ENCODE results near the gene TMEM184B.

Gene TMEM184B

GRCh38 chr22:38221407-38221806 lies 51.4 kb downstream of the TMEM184B start:
- Mint-ChIP-seq H3K27ac (peak overlapping the region; percentile 44), H3K27me3 (no peaks in the 10 kb centered on the region), H3K36me3 (ENCODE audit: low read depth) (peaks cover 30% of the 10 kb centered on the region), H3K9me3 (no peaks in the 10 kb centered on the region), H3K4me3 (no peak overlapping the region), H3K4me1 (ENCODE audit: low read depth) (peaks cover 18% of the 10 kb centered on the region)
- DNase-seq = no peak

- Mint-ChIP-seq H3K27me3 (no peaks in the 10 kb centered on the region), H3K27ac (peak overlapping the region; percentile 44), H3K36me3 (ENCODE audit: low read depth) (peaks cover 33% of the 10 kb centered on the region), H3K4me3 (no peak overlapping the region), H3K4me1 (ENCODE audit: low read depth) (peaks cover 18% of the 10 kb centered on the region), H3K9me3 (no peaks in the 10 kb centered on the region)
- DNase-seq = no peak
Measured at GRCh38 chr22:38220653-38221386, 52.0 kb downstream of the TMEM184B start.

- Mint-ChIP-seq H3K4me3 (no peak overlapping the region), H3K36me3 (ENCODE audit: low read depth) (peaks cover 33% of the 10 kb centered on the region), H3K27me3 (no peaks in the 10 kb centered on the region), H3K4me1 (ENCODE audit: low read depth) (peaks cover 19% of the 10 kb centered on the region), H3K9me3 (no peaks in the 10 kb centered on the region), H3K27ac (no peak overlapping the region)
- no peak for DNase-seq
Measured at GRCh38 chr22:38220163-38220562, 52.6 kb downstream of the TMEM184B start.

- Mint-ChIP-seq H3K36me3 (ENCODE audit: low read depth) (peaks cover 32% of the 10 kb centered on the region), H3K27me3 (no peaks in the 10 kb centered on the region), H3K9me3 (no peaks in the 10 kb centered on the region), H3K4me1 (ENCODE audit: low read depth) (peaks cover 20% of the 10 kb centered on the region), H3K4me3 (no peak overlapping the region), H3K27ac (peak overlapping the region; percentile 84)
- DNase-seq = no peak
Measured at GRCh38 chr22:38219632-38220031, 53.2 kb downstream of the TMEM184B start.

DNA sequence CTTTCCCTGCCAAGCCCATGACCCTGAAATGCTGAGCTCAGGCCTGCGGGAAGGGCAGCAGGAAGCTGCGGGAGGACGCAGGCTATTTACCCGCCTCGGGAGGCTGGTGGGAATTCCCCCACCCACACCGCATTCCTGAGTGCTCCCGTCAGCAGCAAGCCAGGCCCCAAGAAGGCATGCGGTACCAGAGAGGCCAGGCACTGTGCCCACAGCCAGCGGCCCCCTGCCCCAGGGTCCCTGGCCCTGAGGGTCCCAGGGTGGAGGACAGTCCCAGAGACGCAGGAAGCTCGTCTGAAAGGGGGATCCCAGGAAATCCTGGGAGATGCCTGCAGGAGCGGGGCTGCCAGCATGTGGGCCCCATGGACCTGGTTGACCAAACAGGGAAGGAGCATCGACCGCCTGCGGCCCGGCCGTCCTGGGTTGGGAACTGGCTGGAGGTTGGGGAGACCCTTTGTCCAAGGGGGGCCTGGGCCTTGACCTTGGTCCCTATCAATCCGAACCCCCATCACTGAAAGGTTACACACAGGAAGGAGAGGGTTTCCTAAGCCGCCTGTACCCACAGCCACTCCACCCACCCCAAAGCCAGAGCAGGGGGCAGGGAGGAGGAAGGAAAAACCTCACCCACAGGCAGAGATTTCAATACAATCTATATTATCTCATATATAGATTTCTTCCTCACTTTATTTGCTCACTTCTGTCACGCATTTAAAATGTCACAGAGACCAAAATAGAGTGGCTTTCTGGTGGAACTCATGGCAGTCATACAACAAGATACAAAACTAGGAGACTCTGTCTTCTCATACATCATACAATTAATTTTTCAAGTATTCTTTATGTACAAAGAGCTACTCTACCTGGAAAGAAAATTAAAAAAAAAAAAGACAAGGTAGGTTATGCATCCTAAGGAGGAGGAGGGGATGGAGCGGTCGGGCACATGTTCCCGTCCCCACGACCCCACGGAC lies 53.9 kb downstream of the TMEM184B start:
- peak overlapping the region; percentile 84 for H3K27ac Mint-ChIP-seq
- no peaks in the 10 kb centered on the region for H3K27me3 Mint-ChIP-seq
- no peaks in the 10 kb centered on the region for H3K9me3 Mint-ChIP-seq
- DNase-seq = peak; percentile 59
- H3K4me1 Mint-ChIP-seq (ENCODE audit: low read depth) = peaks cover 25% of the 10 kb centered on the region
- H3K36me3 Mint-ChIP-seq (ENCODE audit: low read depth) = peaks cover 32% of the 10 kb centered on the region
- no peak overlapping the region for H3K4me3 Mint-ChIP-seq

- no peak overlapping the region for H3K4me3 Mint-ChIP-seq
- DNase-seq = no peak
- H3K27me3 Mint-ChIP-seq = no peaks in the 10 kb centered on the region
- H3K9me3 Mint-ChIP-seq = no peaks in the 10 kb centered on the region
- H3K36me3 Mint-ChIP-seq (ENCODE audit: low read depth) = peaks cover 20% of the 10 kb centered on the region
- peak overlapping the region; percentile 22 for H3K27ac Mint-ChIP-seq
- H3K4me1 Mint-ChIP-seq (ENCODE audit: low read depth) = peaks cover 34% of the 10 kb centered on the region
Measured at GRCh38 chr22:38215156-38216038, 57.4 kb downstream of the TMEM184B start.

- H3K27ac Mint-ChIP-seq = peak overlapping the region; percentile 22
- H3K4me1 Mint-ChIP-seq (ENCODE audit: low read depth) = peaks cover 39% of the 10 kb centered on the region
- peaks cover 20% of the 10 kb centered on the region for H3K36me3 Mint-ChIP-seq (ENCODE audit: low read depth)
- DNase-seq = peak; percentile 77
- H3K27me3 Mint-ChIP-seq = no peaks in the 10 kb centered on the region
- no peaks in the 10 kb centered on the region for H3K9me3 Mint-ChIP-seq
- peak overlapping the region; percentile 35 for H3K4me3 Mint-ChIP-seq
Measured at GRCh38 chr22:38214302-38215056, 58.3 kb downstream of the TMEM184B start.

DNA sequence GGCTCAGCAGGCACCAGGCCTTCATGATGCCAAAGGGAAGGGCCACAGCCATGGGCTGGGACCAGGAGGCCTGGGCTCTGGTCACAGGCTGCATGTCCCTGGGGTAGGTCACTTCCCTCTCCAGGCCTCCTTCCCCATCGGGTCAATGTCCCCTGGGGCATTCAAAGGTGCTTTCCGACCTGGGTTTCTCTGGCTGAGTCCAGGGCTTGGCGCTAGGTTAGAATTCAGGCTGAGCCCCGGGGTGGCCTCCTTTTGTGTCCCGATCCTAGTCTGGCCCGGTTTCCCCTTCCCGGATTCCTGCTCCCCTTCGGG lies 58.9 kb downstream of the TMEM184B start:
- Mint-ChIP-seq H3K27ac (no peak overlapping the region), H3K4me1 (ENCODE audit: low read depth) (peaks cover 34% of the 10 kb centered on the region), H3K27me3 (no peaks in the 10 kb centered on the region), H3K36me3 (ENCODE audit: low read depth) (peaks cover 20% of the 10 kb centered on the region), H3K4me3 (no peak overlapping the region), H3K9me3 (no peaks in the 10 kb centered on the region)
- no peak for DNase-seq

- Mint-ChIP-seq H3K4me1 (ENCODE audit: low read depth) (peaks cover 33% of the 10 kb centered on the region), H3K27me3 (no peaks in the 10 kb centered on the region), H3K36me3 (ENCODE audit: low read depth) (peaks cover 20% of the 10 kb centered on the region), H3K9me3 (no peaks in the 10 kb centered on the region), H3K27ac (no peak overlapping the region), H3K4me3 (no peak overlapping the region)
- DNase-seq = no peak
Measured at GRCh38 chr22:38213319-38213989, 59.4 kb downstream of the TMEM184B start.

GRCh38 chr22:38212442-38212841 lies 60.4 kb downstream of the TMEM184B start:
- H3K4me1 Mint-ChIP-seq (ENCODE audit: low read depth) = peaks cover 30% of the 10 kb centered on the region
- no peaks in the 10 kb centered on the region for H3K9me3 Mint-ChIP-seq
- H3K27me3 Mint-ChIP-seq = no peaks in the 10 kb centered on the region
- H3K27ac Mint-ChIP-seq = no peak overlapping the region
- DNase-seq = no peak
- no peak overlapping the region for H3K4me3 Mint-ChIP-seq
- H3K36me3 Mint-ChIP-seq (ENCODE audit: low read depth) = peaks cover 23% of the 10 kb centered on the region

DNA sequence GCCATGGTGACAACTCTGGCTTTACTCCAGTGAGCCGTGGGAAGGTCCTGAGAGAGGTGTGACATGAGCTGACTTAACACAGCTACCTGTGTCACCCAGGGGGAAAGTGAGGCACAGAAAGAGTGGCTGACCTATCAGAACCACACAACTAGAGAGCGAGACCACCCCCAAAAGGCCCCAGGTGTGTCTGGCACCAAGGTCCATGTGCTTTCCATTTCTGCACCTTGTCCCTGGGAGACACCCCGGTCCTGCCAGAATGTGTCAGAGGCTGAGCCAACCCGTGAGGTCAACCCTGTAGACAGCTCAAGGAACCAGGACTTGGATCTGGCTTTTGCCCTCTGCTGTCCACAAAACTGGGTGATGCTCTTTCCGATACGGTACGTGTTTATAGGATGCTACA lies 61.3 kb downstream of the TMEM184B start:
- no peak overlapping the region for H3K27ac Mint-ChIP-seq

DNA sequence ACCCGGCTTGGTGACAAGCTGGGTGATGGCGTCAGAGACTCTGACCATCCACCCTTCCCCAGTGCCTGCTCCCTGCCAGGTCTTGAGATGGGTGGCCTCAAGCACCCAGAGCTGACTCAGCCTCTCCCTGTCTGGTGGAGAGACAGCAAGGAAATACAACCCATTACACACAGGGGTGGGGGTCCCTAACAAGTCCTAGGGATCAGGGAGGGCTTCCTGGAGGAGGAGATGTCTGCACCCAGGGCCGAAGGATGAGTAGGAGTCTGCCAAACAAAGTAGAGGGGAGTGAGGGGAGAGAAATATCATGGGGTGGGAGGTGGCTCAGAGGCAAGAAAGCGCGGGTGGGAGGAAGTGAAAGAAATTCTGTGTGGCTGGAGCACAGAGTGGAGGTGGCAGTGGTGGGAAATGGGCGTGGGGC lies 64.2 kb downstream of the TMEM184B start:
- Mint-ChIP-seq H3K4me3 (no peak overlapping the region), H3K4me1 (ENCODE audit: low read depth) (peaks cover 36% of the 10 kb centered on the region), H3K9me3 (no peaks in the 10 kb centered on the region), H3K27me3 (no peaks in the 10 kb centered on the region), H3K36me3 (ENCODE audit: low read depth) (peaks cover 4% of the 10 kb centered on the region), H3K27ac (peak overlapping the region; percentile 50)
- no peak for DNase-seq

More for the DNA sequence above, 61.3 kb downstream of the TMEM184B start:
- no peak for DNase-seq
- Mint-ChIP-seq H3K27me3 (no peaks in the 10 kb centered on the region), H3K4me3 (no peak overlapping the region), H3K4me1 (ENCODE audit: low read depth) (peaks cover 30% of the 10 kb centered on the region), H3K36me3 (ENCODE audit: low read depth) (peaks cover 21% of the 10 kb centered on the region), H3K9me3 (no peaks in the 10 kb centered on the region)

DNA sequence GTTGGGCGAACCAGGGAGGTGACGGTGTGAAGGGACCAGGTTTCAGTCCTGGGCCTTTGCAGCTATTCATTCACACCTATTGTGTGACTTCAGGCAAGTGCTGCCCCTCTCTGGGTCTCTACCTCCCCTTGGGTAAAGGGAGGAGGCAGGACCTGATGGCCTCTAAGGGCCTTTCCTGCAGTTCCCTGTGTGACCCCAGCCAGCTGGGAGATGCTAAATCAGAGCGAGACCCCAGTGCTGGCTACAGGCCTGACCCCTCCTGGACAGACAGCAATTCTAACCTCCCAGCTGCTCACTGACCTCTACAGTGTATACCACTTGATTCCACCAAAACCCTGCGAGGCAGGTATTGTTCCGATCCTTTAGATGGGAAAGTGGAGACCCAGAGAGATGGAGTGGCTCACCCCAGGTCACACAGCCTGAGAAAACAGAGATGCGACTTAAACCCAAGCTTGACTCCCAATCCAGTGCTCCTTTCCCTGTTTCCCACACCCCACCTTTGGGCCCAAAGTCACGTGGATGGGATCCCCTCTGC lies 64.8 kb downstream of the TMEM184B start:
- H3K4me1 Mint-ChIP-seq (ENCODE audit: low read depth) = peaks cover 37% of the 10 kb centered on the region
- H3K27me3 Mint-ChIP-seq = no peaks in the 10 kb centered on the region
- H3K4me3 Mint-ChIP-seq = no peak overlapping the region
- no peaks in the 10 kb centered on the region for H3K9me3 Mint-ChIP-seq
- H3K36me3 Mint-ChIP-seq (ENCODE audit: low read depth) = peaks cover 4% of the 10 kb centered on the region
- no peak for DNase-seq
- peak overlapping the region; percentile 50 for H3K27ac Mint-ChIP-seq

Data from activated T-cell treated with anti-CD3 and anti-CD28 coated beads, Interleukin-2, amount 50 U/mL, for 24 hours (primary cell).